GM12878 (cell line): ENCODE data around the gene PUDP. TPM values are rescaled to one million over a fixed set of nuclear protein-coding genes. Genes with fewer than 3 reads are reported as not detected.
"Not testable (repeated sequence)": the region's sequence is repeated elsewhere in the genome, so short reads cannot be mapped to it uniquely, and the experiment has no call there.

ENCODE experiments used
- ATAC-seq: fragments of 200-7000 bp; cut with Tn5 transposase; 3 replicates; pipeline ENCODE4 v1.9.1; 2020; ENCODE audit warnings: mild to moderate bottlenecking, moderate library complexity
- BruUV-seq: library from RNA; stranded (reverse); fragments of 400-500 nt; replicated peaks from 2 replicates; lab custom pipeline; 2021; lab: Mats Ljungman, UMichigan
- CTCF ChIA-PET: fragments of 300-600 bp; sonication (Branson Sonifier 250); formaldehyde crosslinking; extraction: SDS; loops from one replicate; lab custom pipeline; 2021; ENCODE audit warnings: inconsistent platforms; lab: Yijun Ruan, JAX
- POLR2A ChIA-PET: fragments of 350-600 bp; formaldehyde crosslinking; extraction: SDS; loops from one replicate; lab custom pipeline; 2021; ENCODE audit warnings: inconsistent platforms; lab: Charles Lee
- RAD21 ChIA-PET: fragments of 300-600 bp; sonication (Branson Sonifier 250); formaldehyde crosslinking; loops from one replicate; lab custom pipeline; 2023; ENCODE audit warnings: antibody characterized with exemption; ENCODE audit not compliant: unreplicated experiment; lab: Charles Lee
- SMC1A ChIA-PET: fragments of 300-600 bp; sonication (Branson Sonifier 250); formaldehyde crosslinking; loops from one replicate; lab custom pipeline; 2023; ENCODE audit not compliant: unreplicated experiment, uncharacterized antibody; lab: Charles Lee
- DNase-seq: peaks from one replicate; pipeline ENCODE4 v3.0.0-alpha.2; 2011; ENCODE audit warnings: low read depth, low spot score
- FAIRE-seq: peaks from 3 replicates; lab custom pipeline; 2011; peaks lifted over from hg19 to GRCh38; lab: Jason Lieb, UNC
- H2AFZ ChIP-seq: 2 replicates; pipeline ENCODE4 v1.6.0; 2011; ENCODE audit warnings: low read depth, low read length, control low read depth; ENCODE audit not compliant: control insufficient read depth
- H3K27ac ChIP-seq: 2 replicates; pipeline ENCODE4 v1.5.1; 2011; ENCODE audit warnings: control low read depth; ENCODE audit not compliant: control insufficient read depth, insufficient read depth
- H3K27me3 ChIP-seq, 2 experiments: replicated peaks in 1 of 2; 2 replicates each; pipeline versions ENCODE4 v1.6.0 to v1.6.1; 2011; ENCODE audit warnings: low read length in 1 of 2; ENCODE audit not compliant: control insufficient read depth in 2 of 2, insufficient read depth in 2 of 2
- H3K36me3 ChIP-seq, 2 experiments: 2 replicates each; pipeline ENCODE4 v1.5.1; 2011; ENCODE audit warnings: low read length in 1 of 2; ENCODE audit not compliant: control insufficient read depth in 2 of 2, insufficient read depth in 2 of 2
- H3K4me1 ChIP-seq: 2 replicates; pipeline ENCODE4 v1.6.1; 2011; ENCODE audit warnings: mild to moderate bottlenecking, low read length, moderate library complexity, mixed read lengths; ENCODE audit not compliant: control insufficient read depth, insufficient read depth
- H3K4me2 ChIP-seq: 2 replicates; pipeline ENCODE4 v1.6.0; 2011; ENCODE audit warnings: control low read depth; ENCODE audit not compliant: control insufficient read depth, insufficient read depth
- H3K4me3 ChIP-seq: fragments of 200-600 bp; sonication (generic); 2 replicates; pipeline ENCODE4 v1.5.1; 2016
- H3K79me2 ChIP-seq: 2 replicates; pipeline ENCODE4 v1.6.0; 2011; ENCODE audit warnings: low read length; ENCODE audit not compliant: control insufficient read depth, insufficient read depth
- H3K9ac ChIP-seq: 2 replicates; pipeline ENCODE4 v1.8.0; 2011; ENCODE audit warnings: low read length, control low read depth, mixed read lengths; ENCODE audit not compliant: control insufficient read depth, insufficient read depth
- H3K9me3 ChIP-seq: replicated peaks from 3 replicates; pipeline ENCODE4 v1.5.1; 2011; ENCODE audit warnings: mild to moderate bottlenecking, low read length; ENCODE audit not compliant: control insufficient read depth, insufficient read depth
- H4K20me1 ChIP-seq: 2 replicates; pipeline ENCODE4 v1.6.0; 2011; ENCODE audit not compliant: control insufficient read depth, insufficient read depth
- ATF3 ChIP-seq: IDR thresholded peaks from 2 replicates; pipeline ENCODE4 v1.6.1; 2011; ENCODE audit warnings: low read depth, mild to moderate bottlenecking, low read length, moderate library complexity, borderline replicate concordance; ENCODE audit errors: extremely low read depth
- BMI1 ChIP-seq: fragments of 450-650 bp; IDR thresholded peaks from 2 replicates; pipeline ENCODE4 v1.6.1; 2016; ENCODE audit warnings: mild to moderate bottlenecking, moderate library complexity, borderline replicate concordance
- E4F1 ChIP-seq: fragments of 450-650 bp; IDR thresholded peaks from 2 replicates; pipeline ENCODE4 v1.6.1; 2018; ENCODE audit warnings: borderline replicate concordance, mild to moderate bottlenecking; ENCODE audit not compliant: partially characterized antibody
- ELK1 ChIP-seq: IDR thresholded peaks from 2 replicates; pipeline ENCODE4 v1.6.1; 2012; ENCODE audit warnings: low read depth, low read length, improper control_type of control experiment
- FOXK2 ChIP-seq: fragments of 450-650 bp; IDR thresholded peaks from 2 replicates; pipeline ENCODE4 v1.6.1; 2017; ENCODE audit warnings: mild to moderate bottlenecking, moderate library complexity
- HDGF ChIP-seq: fragments of 450-650 bp; IDR thresholded peaks from 2 replicates; pipeline ENCODE4 v1.6.1; 2016; ENCODE audit warnings: antibody characterized with exemption
- MAX ChIP-seq: IDR thresholded peaks from 2 replicates; pipeline ENCODE4 v1.6.1; 2012; ENCODE audit warnings: low read depth, low read length, improper control_type of control experiment
- RB1 ChIP-seq: fragments of 450-650 bp; formaldehyde crosslinking; IDR thresholded peaks from 2 replicates; pipeline ENCODE4 v1.6.1; 2017; ENCODE audit warnings: mild to moderate bottlenecking, borderline replicate concordance
- RBBP5 ChIP-seq: fragments of 200-600 bp; sonication (generic); conservative IDR thresholded peaks from 2 replicates; pipeline ENCODE4 v1.6.1; 2016
- REST ChIP-seq: IDR thresholded peaks from 2 replicates; pipeline ENCODE4 v1.6.1; 2012; ENCODE audit warnings: mild to moderate bottlenecking, low read depth, low read length
- TARDBP ChIP-seq: IDR thresholded peaks from 2 replicates; pipeline ENCODE4 v1.6.1; 2016; ENCODE audit warnings: borderline replicate concordance
- ZNF24 ChIP-seq: fragments of 450-650 bp; IDR thresholded peaks from 2 replicates; pipeline ENCODE4 v1.6.1; 2017; ENCODE audit warnings: antibody characterized with exemption, mild to moderate bottlenecking
- ZNF384 ChIP-seq: IDR thresholded peaks from 2 replicates; pipeline ENCODE4 v1.6.1; 2012; ENCODE audit warnings: low read depth, mild to moderate bottlenecking, low read length, improper control_type of control experiment, borderline replicate concordance
- WGBS: methylation state at CpG from one replicate; pipeline ENCODE4 v1.1.6; 2016; ENCODE audit warnings: low lambda C conversion rate; ENCODE audit not compliant: insufficient replicate concordance, insufficient coverage; ENCODE audit errors: missing lambda C conversion rate; 5-methylcytosine and 5-hydroxymethylcytosine counted together
- in situ Hi-C: fragments of 300-500 bp; cut with MboI; formaldehyde crosslinking; loops from 9 replicates; pipeline ENCODE4 v1.14.3; 2018; ENCODE audit warnings: mixed read lengths
- intact Hi-C: fragments of 100-400 bp; cut with micrococcal nuclease; formaldehyde crosslinking; loops from one replicate; pipeline ENCODE4 v1.14.2; 2022; ENCODE audit not compliant: unreplicated experiment
- polyA plus RNA-seq, 11 experiments: library from polyadenylated mRNA; depleted of rRNA in 4 of 11; unstranded in 6 of 11; stranded (reverse) in 5 of 11; fragments of >200 nt; fragmentation: Nextera tagmentation in 4 of 11; fragmentation: Illumina TruSeq in 1 of 11; extraction: Ambion mirVana in 4 of 11; extraction: Trizol in 1 of 11; gene quantifications; 1 replicate in 1 of 11; 2 replicates in 10 of 11; pipeline versions ENCODE4 v1.2.1 to v1.2.3, GENCODE V29; 2011 to 2016; ENCODE audit warnings: inconsistent platforms in 2 of 11, missing spikeins in 2 of 11, low read depth in 1 of 11
- total RNA-seq, 4 experiments: library from RNA; depleted of rRNA in 3 of 4; stranded (reverse); fragments of >200 nt in 3 of 4; fragmentation: Illumina TruSeq in 1 of 4; extraction: Trizol in 1 of 4; gene quantifications; 2 replicates each; pipeline versions ENCODE4 v1.2.1 to v1.2.3, GENCODE V29; 2013 to 2021

The PUDP gene
- total and polyA plus RNA-seq, 10 of the 15 experiments (the other 5 are each of a cell fraction or from before 2014, with no cell fraction given): 30.8 to 83.5 (median 61.7) TPM

GRCh38 chrX:7179446-7179845, 31.5 kb upstream of the PUDP start (continued):
- TF ChIP-seq REST: no peak
- no peak for TF ChIP-seq ZNF24
- no peak for TF ChIP-seq HDGF
- no peak for TF ChIP-seq BMI1
- TF ChIP-seq TARDBP: no peak
- no peak for TF ChIP-seq FOXK2
- no peak for TF ChIP-seq E4F1
- no peak for TF ChIP-seq RB1
- TF ChIP-seq MAX: no peak
- no peak for TF ChIP-seq ZNF384
- no peak for TF ChIP-seq RBBP5
- TF ChIP-seq ATF3: no peak
- no peak for TF ChIP-seq ELK1

DNA sequence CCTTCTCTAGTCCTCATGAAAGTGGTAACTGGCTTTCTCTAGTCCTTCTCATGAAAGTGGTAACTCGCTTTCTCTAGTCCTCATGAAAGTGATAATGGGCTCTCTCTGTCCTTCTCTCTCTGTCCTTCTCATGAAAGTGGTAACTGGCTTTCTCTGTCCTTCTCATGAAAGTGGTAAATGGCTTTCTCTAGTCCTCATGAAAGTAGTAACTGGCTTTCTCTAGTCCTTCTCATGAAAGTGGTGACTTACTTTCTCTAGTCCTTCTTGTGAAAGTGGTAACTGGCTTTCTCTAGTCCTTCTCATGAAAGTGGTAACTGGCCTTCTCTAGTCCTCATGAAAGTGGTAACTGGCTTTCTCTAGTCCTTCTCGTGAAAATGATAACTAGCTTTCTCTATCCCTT, 30.9 kb upstream of the PUDP start:
- H3K79me2 ChIP-seq, H3K9me3 ChIP-seq, RAD21 ChIA-PET, intact Hi-C loops, ATAC-seq, POLR2A ChIA-PET, H3K27me3 ChIP-seq, H4K20me1 ChIP-seq, DNase-seq, in situ Hi-C loops, H3K9ac ChIP-seq, H2AFZ ChIP-seq, FAIRE-seq, H3K4me2 ChIP-seq, H3K27ac ChIP-seq, H3K4me1 ChIP-seq, H3K4me3 ChIP-seq, BruUV-seq, H3K36me3 ChIP-seq: not testable (repeated sequence)
- CTCF ChIA-PET: interaction anchor here (1.1 to 2.3 kb wide), 3 partner anchors 12 to 64 kb away, joined by 3 to 10 read pairs (median 3); no protein-coding TSS in a partner anchor
- SMC1A ChIA-PET: interaction anchor here (0.6 to 1.6 kb wide), 3 partner anchors 44 to 738 kb away, joined by 4 to 5 read pairs (median 5); no protein-coding TSS in a partner anchor
- 54% methylated on average over 2 of the region's 2 CpGs for WGBS
